GM12878 (cell line): ENCODE results near the gene PCDHB3. TPM values are rescaled to one million over a fixed set of nuclear protein-coding genes. Genes with fewer than 3 reads are reported as not detected.
A peak's percentile ranks its signal among the peaks of the same experiment; 100 is the strongest.

Experiments used
- ATAC-seq: fragments of 200-7000 bp; cut with Tn5 transposase; 3 replicates; pipeline ENCODE4 v1.9.1; 2020; ENCODE audit warnings: mild to moderate bottlenecking, moderate library complexity
- BruUV-seq: library from RNA; stranded (reverse); fragments of 400-500 nt; replicated peaks from 2 replicates; lab custom pipeline; 2021; lab: Mats Ljungman, UMichigan
- CTCF ChIA-PET: fragments of 300-600 bp; sonication (Branson Sonifier 250); formaldehyde crosslinking; extraction: SDS; loops from one replicate; lab custom pipeline; 2021; ENCODE audit warnings: inconsistent platforms; lab: Yijun Ruan, JAX
- POLR2A ChIA-PET: fragments of 350-600 bp; formaldehyde crosslinking; extraction: SDS; loops from one replicate; lab custom pipeline; 2021; ENCODE audit warnings: inconsistent platforms; lab: Charles Lee
- RAD21 ChIA-PET: fragments of 300-600 bp; sonication (Branson Sonifier 250); formaldehyde crosslinking; loops from one replicate; lab custom pipeline; 2023; ENCODE audit warnings: antibody characterized with exemption; ENCODE audit not compliant: unreplicated experiment; lab: Charles Lee
- SMC1A ChIA-PET: fragments of 300-600 bp; sonication (Branson Sonifier 250); formaldehyde crosslinking; loops from one replicate; lab custom pipeline; 2023; ENCODE audit not compliant: unreplicated experiment, uncharacterized antibody; lab: Charles Lee
- DNase-seq: peaks from one replicate; pipeline ENCODE4 v3.0.0-alpha.2; 2011; ENCODE audit warnings: low read depth, low spot score
- FAIRE-seq: peaks from 3 replicates; lab custom pipeline; 2011; peaks lifted over from hg19 to GRCh38; lab: Jason Lieb, UNC
- H2AFZ ChIP-seq: 2 replicates; pipeline ENCODE4 v1.6.0; 2011; ENCODE audit warnings: low read depth, low read length, control low read depth; ENCODE audit not compliant: control insufficient read depth
- H3K27ac ChIP-seq: 2 replicates; pipeline ENCODE4 v1.5.1; 2011; ENCODE audit warnings: control low read depth; ENCODE audit not compliant: control insufficient read depth, insufficient read depth
- H3K27me3 ChIP-seq, 2 experiments: replicated peaks in 1 of 2; 2 replicates each; pipeline versions ENCODE4 v1.6.0 to v1.6.1; 2011; ENCODE audit warnings: low read length in 1 of 2; ENCODE audit not compliant: control insufficient read depth in 2 of 2, insufficient read depth in 2 of 2
- H3K36me3 ChIP-seq, 2 experiments: 2 replicates each; pipeline ENCODE4 v1.5.1; 2011; ENCODE audit warnings: low read length in 1 of 2; ENCODE audit not compliant: control insufficient read depth in 2 of 2, insufficient read depth in 2 of 2
- H3K4me1 ChIP-seq: 2 replicates; pipeline ENCODE4 v1.6.1; 2011; ENCODE audit warnings: mild to moderate bottlenecking, low read length, moderate library complexity, mixed read lengths; ENCODE audit not compliant: control insufficient read depth, insufficient read depth
- H3K4me2 ChIP-seq: 2 replicates; pipeline ENCODE4 v1.6.0; 2011; ENCODE audit warnings: control low read depth; ENCODE audit not compliant: control insufficient read depth, insufficient read depth
- H3K4me3 ChIP-seq: fragments of 200-600 bp; sonication (generic); 2 replicates; pipeline ENCODE4 v1.5.1; 2016
- H3K79me2 ChIP-seq: 2 replicates; pipeline ENCODE4 v1.6.0; 2011; ENCODE audit warnings: low read length; ENCODE audit not compliant: control insufficient read depth, insufficient read depth
- H3K9ac ChIP-seq: 2 replicates; pipeline ENCODE4 v1.8.0; 2011; ENCODE audit warnings: low read length, control low read depth, mixed read lengths; ENCODE audit not compliant: control insufficient read depth, insufficient read depth
- H3K9me3 ChIP-seq: replicated peaks from 3 replicates; pipeline ENCODE4 v1.5.1; 2011; ENCODE audit warnings: mild to moderate bottlenecking, low read length; ENCODE audit not compliant: control insufficient read depth, insufficient read depth
- H4K20me1 ChIP-seq: 2 replicates; pipeline ENCODE4 v1.6.0; 2011; ENCODE audit not compliant: control insufficient read depth, insufficient read depth
- CTCF ChIP-seq, 3 experiments: IDR thresholded peaks in 2 of 3; conservative IDR thresholded peaks in 1 of 3; 2 replicates each; pipeline ENCODE4 v1.5.1; 2011; ENCODE audit warnings: low read depth in 3 of 3, low read length in 3 of 3, mild to moderate bottlenecking in 3 of 3, control low read depth in 2 of 3, moderate library complexity in 2 of 3, inconsistent platforms in 1 of 3, mixed read lengths in 1 of 3; ENCODE audit not compliant: control insufficient read depth in 2 of 3, insufficient read depth in 1 of 3; ENCODE audit errors: extremely low read depth in 1 of 3
- ESRRA ChIP-seq: IDR thresholded peaks from 2 replicates; pipeline ENCODE4 v1.6.1; 2012; ENCODE audit warnings: mild to moderate bottlenecking, low read length, improper control_type of control experiment
- WGBS: methylation state at CpG from one replicate; pipeline ENCODE4 v1.1.6; 2016; ENCODE audit warnings: low lambda C conversion rate; ENCODE audit not compliant: insufficient replicate concordance, insufficient coverage; ENCODE audit errors: missing lambda C conversion rate; 5-methylcytosine and 5-hydroxymethylcytosine counted together
- in situ Hi-C: fragments of 300-500 bp; cut with MboI; formaldehyde crosslinking; loops from 9 replicates; pipeline ENCODE4 v1.14.3; 2018; ENCODE audit warnings: mixed read lengths
- intact Hi-C: fragments of 100-400 bp; cut with micrococcal nuclease; formaldehyde crosslinking; loops from one replicate; pipeline ENCODE4 v1.14.2; 2022; ENCODE audit not compliant: unreplicated experiment
- polyA plus RNA-seq, 11 experiments: library from polyadenylated mRNA; depleted of rRNA in 4 of 11; unstranded in 6 of 11; stranded (reverse) in 5 of 11; fragments of >200 nt; fragmentation: Nextera tagmentation in 4 of 11; fragmentation: Illumina TruSeq in 1 of 11; extraction: Ambion mirVana in 4 of 11; extraction: Trizol in 1 of 11; gene quantifications; 1 replicate in 1 of 11; 2 replicates in 10 of 11; pipeline versions ENCODE4 v1.2.1 to v1.2.3, GENCODE V29; 2011 to 2016; ENCODE audit warnings: inconsistent platforms in 2 of 11, missing spikeins in 2 of 11, low read depth in 1 of 11
- total RNA-seq, 4 experiments: library from RNA; depleted of rRNA in 3 of 4; stranded (reverse); fragments of >200 nt in 3 of 4; fragmentation: Illumina TruSeq in 1 of 4; extraction: Trizol in 1 of 4; gene quantifications; 2 replicates each; pipeline versions ENCODE4 v1.2.1 to v1.2.3, GENCODE V29; 2013 to 2021

The PCDHB3 gene
- total and polyA plus RNA-seq, 10 of the 15 experiments (the other 5 are each of a cell fraction or from before 2014, with no cell fraction given), result not detected

- 19% methylated on average over 29 of the region's 29 CpGs for WGBS
- no TSS peak for BruUV-seq
Observed at GRCh38 chr5:141094481-141095262, 5.6 kb upstream of the PCDHB3 start, which contains the start of gene PCDHB2. Gene PCDHB2 (plus strand): TSS chr5:141094615. CDS start chr5:141094791, 176 bp downstream.

More at GRCh38 chr5:141094481-141095262, 5.6 kb upstream of the PCDHB3 start, which contains the start of gene PCDHB2:
- Histone ChIP-seq H3K4me1 (no peaks in the 10 kb centered on the region), H3K27me3 (no peaks in the 10 kb centered on the region)
- RAD21 ChIA-PET, result interaction anchor here (0.6 kb wide), 1 partner anchor 1363 kb away, joined by 5 read pairs; no protein-coding TSS in a partner anchor
- POLR2A ChIA-PET, result no interaction called here
- TF ChIP-seq CTCF (IDR thresholded peaks at IDR 0.05 in 2 of 3, conservative IDR thresholded peaks at IDR 0.05 in 1 of 3; ENCODE audit: control insufficient read depth in 2 of 3, extremely low read depth in 1 of 3, insufficient read depth in 1 of 3, low read depth in 3 of 3, low read length in 3 of 3) (peak in 1 of 3 experiments; percentile 15; a peak in 1 of 6 replicates), ESRRA (no peak)
- TF ChIP-seq, all 136 proteins: peak for 1
- no peak for DNase-seq
- no peak within 1 kb of the TSS for H3K4me2 ChIP-seq
- CTCF ChIA-PET, result interaction anchor here (0.5 to 1.2 kb wide), 3 partner anchors 8 to 309 kb away, joined by 3 to 4 read pairs (median 3); no protein-coding TSS in a partner anchor
- in situ Hi-C loops, result no loop called here
- ATAC-seq, result no peak
- H3K36me3 ChIP-seq, result no peaks in the 10 kb centered on the region
- H3K27ac ChIP-seq, result no peak within 1 kb of the TSS
- no peak within 1 kb of the TSS for H3K9ac ChIP-seq
- H2AFZ ChIP-seq, result no peak within 1 kb of the TSS; the same call in 1 of the 2 replicates
- H3K4me3 ChIP-seq, result no peak within 1 kb of the TSS
- H3K79me2 ChIP-seq, result no peaks in the 10 kb centered on the region
- SMC1A ChIA-PET, result no interaction called here
- intact Hi-C loops, result no loop called here
- no peaks in the 10 kb centered on the region for H4K20me1 ChIP-seq
- no peak for FAIRE-seq
- H3K9me3 ChIP-seq, result no peaks in the 10 kb centered on the region; the same call in 2 of the 3 replicates
